Breast epithelium (tissue), 3 donors: ENCODE data around the gene NIPAL1.

Source experiments
- POLR2A ChIP-seq: fragments of 450-650 bp; IDR thresholded peaks from one replicate; pipeline ENCODE4 v1.6.1; 2016; ENCODE audit warnings: antibody characterized with exemption, mild to moderate bottlenecking, moderate library complexity
- TF ChIP-seq, protein P1 (sequence below), 3 donors: fragments of 450-650 bp; IDR thresholded peaks; one replicate each; pipeline ENCODE4 v1.5.1; 2016 to 2017; ENCODE audit warnings: antibody characterized with exemption in 3 of 3, mild to moderate bottlenecking in 3 of 3, moderate library complexity in 3 of 3

DNA sequence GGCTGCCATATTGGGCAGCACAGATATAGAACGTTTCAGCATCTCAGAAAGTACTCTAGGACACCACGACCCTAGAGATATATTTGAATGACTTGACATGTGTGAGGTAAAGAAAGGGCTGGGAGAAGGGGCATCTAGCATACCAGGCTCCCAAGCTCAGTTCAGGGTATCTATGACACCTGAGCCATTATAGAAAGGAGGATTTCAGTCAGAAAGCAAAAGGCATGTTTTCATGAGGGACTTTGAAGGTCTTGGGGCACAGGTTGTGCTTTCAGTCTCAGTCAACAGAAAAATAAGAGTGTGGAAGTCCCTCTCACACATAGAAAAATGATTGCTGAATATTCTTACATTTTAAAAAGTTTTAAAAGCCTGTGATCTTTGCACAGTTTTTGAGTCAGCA lies 51.6 kb downstream of the NIPAL1 start:
- TF ChIP-seq, protein P1, sequence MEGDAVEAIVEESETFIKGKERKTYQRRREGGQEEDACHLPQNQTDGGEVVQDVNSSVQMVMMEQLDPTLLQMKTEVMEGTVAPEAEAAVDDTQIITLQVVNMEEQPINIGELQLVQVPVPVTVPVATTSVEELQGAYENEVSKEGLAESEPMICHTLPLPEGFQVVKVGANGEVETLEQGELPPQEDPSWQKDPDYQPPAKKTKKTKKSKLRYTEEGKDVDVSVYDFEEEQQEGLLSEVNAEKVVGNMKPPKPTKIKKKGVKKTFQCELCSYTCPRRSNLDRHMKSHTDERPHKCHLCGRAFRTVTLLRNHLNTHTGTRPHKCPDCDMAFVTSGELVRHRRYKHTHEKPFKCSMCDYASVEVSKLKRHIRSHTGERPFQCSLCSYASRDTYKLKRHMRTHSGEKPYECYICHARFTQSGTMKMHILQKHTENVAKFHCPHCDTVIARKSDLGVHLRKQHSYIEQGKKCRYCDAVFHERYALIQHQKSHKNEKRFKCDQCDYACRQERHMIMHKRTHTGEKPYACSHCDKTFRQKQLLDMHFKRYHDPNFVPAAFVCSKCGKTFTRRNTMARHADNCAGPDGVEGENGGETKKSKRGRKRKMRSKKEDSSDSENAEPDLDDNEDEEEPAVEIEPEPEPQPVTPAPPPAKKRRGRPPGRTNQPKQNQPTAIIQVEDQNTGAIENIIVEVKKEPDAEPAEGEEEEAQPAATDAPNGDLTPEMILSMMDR (IDR thresholded peaks at IDR 0.05), result no peak
- no peak for TF ChIP-seq POLR2A
